Smooth muscle cell (in vitro differentiated cells): ENCODE data around the gene ESX1. TPM values are rescaled to one million over a fixed set of nuclear protein-coding genes. Genes with fewer than 3 reads are reported as not detected.

ENCODE experiments used
- DNase-seq: peaks from one replicate; lab custom pipeline; 2025; ENCODE audit not compliant: unreplicated experiment; lab: John Stamatoyannopoulos, UW
- H2AFZ ChIP-seq: fragments of 200-600 bp; sonication (generic); 2 replicates; pipeline ENCODE4 v1.6.0; 2016; ENCODE audit warnings: antibody characterized with exemption, low read depth, mild to moderate bottlenecking
- H3F3A ChIP-seq: fragments of 200-600 bp; sonication (generic); 2 replicates; pipeline ENCODE4 v1.6.0; 2017; ENCODE audit warnings: antibody characterized with exemption, low read depth
- H3K27ac ChIP-seq: fragments of 200-600 bp; sonication (generic); 2 replicates; pipeline ENCODE4 v1.5.1; 2016; ENCODE audit warnings: low read depth, mild to moderate bottlenecking
- H3K27me3 ChIP-seq: fragments of 200-600 bp; sonication (generic); 2 replicates; pipeline ENCODE4 v1.6.1; 2016; ENCODE audit warnings: low read depth, mild to moderate bottlenecking
- H3K36me3 ChIP-seq: fragments of 200-600 bp; sonication (generic); 2 replicates; pipeline ENCODE4 v1.5.1; 2016; ENCODE audit warnings: low read depth
- H3K4me1 ChIP-seq: fragments of 200-600 bp; sonication (generic); 2 replicates; pipeline ENCODE4 v1.5.1; 2016; ENCODE audit warnings: low read depth
- H3K4me2 ChIP-seq: fragments of 200-600 bp; sonication (generic); 2 replicates; pipeline ENCODE4 v1.6.0; 2016; ENCODE audit warnings: mild to moderate bottlenecking
- H3K4me3 ChIP-seq: fragments of 200-600 bp; sonication (generic); 2 replicates; pipeline ENCODE4 v1.5.1; 2016; ENCODE audit warnings: mild to moderate bottlenecking
- H3K79me2 ChIP-seq: fragments of 200-600 bp; sonication (generic); 2 replicates; pipeline ENCODE4 v1.6.0; 2016; ENCODE audit warnings: low read depth, mild to moderate bottlenecking
- H3K9ac ChIP-seq: fragments of 200-600 bp; sonication (generic); 2 replicates; pipeline ENCODE4 v1.6.0; 2016; ENCODE audit warnings: low read depth
- H3K9me3 ChIP-seq: fragments of 200-600 bp; sonication (generic); replicated peaks from 2 replicates; pipeline ENCODE4 v1.5.1; 2016; ENCODE audit warnings: low read depth
- H4K20me1 ChIP-seq: fragments of 200-600 bp; sonication (generic); 2 replicates; pipeline ENCODE4 v1.6.0; 2016; ENCODE audit warnings: low read depth
- WGBS: methylation state at CpG from one replicate; pipeline ENCODE4 v1.1.7; 2016; ENCODE audit warnings: low lambda C conversion rate; 5-methylcytosine and 5-hydroxymethylcytosine counted together
- polyA plus RNA-seq: library from polyadenylated mRNA; unstranded; fragments of >200 nt; fragmentation: Nextera tagmentation; extraction: Ambion mirVana; gene quantifications from 2 replicates; pipeline ENCODE4 v1.2.1, GENCODE V29; 2016
- total RNA-seq: library from RNA; depleted of rRNA; stranded (reverse); fragments of >200 nt; gene quantifications from 2 replicates; pipeline ENCODE4 v1.2.3, GENCODE V29; 2014
- TF ChIP-seq, protein P1 (sequence below): fragments of 200-600 bp; sonication (generic); IDR thresholded peaks from 2 replicates; pipeline ENCODE4 v1.5.1; 2017; ENCODE audit warnings: borderline replicate concordance, mild to moderate bottlenecking, antibody characterized with exemption; ENCODE audit not compliant: insufficient read depth, poor library complexity, severe bottlenecking

ESX1 gene
- total RNA-seq = not detected in 2 replicates
- polyA plus RNA-seq = 0.17 TPM in 1 of 2 replicates, not detected in the other

DNA sequence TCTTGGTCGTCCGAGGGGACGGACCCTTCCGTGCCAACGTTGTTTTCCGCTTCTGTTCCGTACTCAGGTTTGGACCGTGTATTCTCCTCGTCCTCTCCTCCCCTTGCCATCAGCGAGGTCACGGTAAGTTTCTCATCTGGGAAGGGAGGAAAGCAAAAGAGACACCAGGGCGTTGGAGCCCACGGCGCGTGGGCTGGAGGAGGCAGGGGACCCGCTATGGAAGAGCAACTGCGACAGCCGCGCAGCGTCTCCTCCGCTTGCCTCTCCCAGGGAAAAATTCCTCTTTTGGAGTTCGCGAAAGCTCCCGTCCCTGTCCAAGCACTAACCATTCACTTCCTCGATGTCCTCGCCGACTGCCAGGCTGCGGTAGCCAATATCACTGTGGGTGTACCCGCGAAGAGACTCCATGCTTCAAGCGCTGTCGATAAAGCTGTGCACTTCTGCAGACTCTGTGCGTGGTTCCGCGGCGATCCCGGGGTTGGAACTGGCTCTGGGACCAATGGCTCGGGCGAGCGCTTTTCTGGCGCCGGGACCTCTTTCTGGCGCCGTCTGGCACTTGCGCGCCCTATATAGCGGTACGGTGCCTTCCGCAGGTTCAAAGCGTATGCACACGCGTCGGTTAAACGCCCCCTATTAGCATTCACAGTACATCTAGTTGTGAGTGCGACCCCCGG, at the start of gene ESX1:
TSS of gene ESX1 (minus strand) at position 492 of the 674 bp plus-strand sequence. CDS start at position 408, 84 bp downstream.
- TF ChIP-seq, protein P1, sequence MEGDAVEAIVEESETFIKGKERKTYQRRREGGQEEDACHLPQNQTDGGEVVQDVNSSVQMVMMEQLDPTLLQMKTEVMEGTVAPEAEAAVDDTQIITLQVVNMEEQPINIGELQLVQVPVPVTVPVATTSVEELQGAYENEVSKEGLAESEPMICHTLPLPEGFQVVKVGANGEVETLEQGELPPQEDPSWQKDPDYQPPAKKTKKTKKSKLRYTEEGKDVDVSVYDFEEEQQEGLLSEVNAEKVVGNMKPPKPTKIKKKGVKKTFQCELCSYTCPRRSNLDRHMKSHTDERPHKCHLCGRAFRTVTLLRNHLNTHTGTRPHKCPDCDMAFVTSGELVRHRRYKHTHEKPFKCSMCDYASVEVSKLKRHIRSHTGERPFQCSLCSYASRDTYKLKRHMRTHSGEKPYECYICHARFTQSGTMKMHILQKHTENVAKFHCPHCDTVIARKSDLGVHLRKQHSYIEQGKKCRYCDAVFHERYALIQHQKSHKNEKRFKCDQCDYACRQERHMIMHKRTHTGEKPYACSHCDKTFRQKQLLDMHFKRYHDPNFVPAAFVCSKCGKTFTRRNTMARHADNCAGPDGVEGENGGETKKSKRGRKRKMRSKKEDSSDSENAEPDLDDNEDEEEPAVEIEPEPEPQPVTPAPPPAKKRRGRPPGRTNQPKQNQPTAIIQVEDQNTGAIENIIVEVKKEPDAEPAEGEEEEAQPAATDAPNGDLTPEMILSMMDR = no peak
- Histone ChIP-seq H3K4me2 (peak within 1 kb of the TSS; percentile 74), H3K9ac (no peak within 1 kb of the TSS), H3K36me3 (no peaks in the 10 kb centered on the region), H3K4me3 (peak within 1 kb of the TSS; percentile 27), H2AFZ (no peak within 1 kb of the TSS), H3K79me2 (no peaks in the 10 kb centered on the region), H4K20me1 (no peaks in the 10 kb centered on the region), H3F3A (no peaks in the 10 kb centered on the region), H3K4me1 (no peaks in the 10 kb centered on the region), H3K27ac (no peak within 1 kb of the TSS), H3K9me3 (no peaks in the 10 kb centered on the region), H3K27me3 (peaks cover 81% of the 10 kb centered on the region)
- WGBS = 47% methylated on average over 56 of the region's 56 CpGs
- no peak for DNase-seq

DNA sequence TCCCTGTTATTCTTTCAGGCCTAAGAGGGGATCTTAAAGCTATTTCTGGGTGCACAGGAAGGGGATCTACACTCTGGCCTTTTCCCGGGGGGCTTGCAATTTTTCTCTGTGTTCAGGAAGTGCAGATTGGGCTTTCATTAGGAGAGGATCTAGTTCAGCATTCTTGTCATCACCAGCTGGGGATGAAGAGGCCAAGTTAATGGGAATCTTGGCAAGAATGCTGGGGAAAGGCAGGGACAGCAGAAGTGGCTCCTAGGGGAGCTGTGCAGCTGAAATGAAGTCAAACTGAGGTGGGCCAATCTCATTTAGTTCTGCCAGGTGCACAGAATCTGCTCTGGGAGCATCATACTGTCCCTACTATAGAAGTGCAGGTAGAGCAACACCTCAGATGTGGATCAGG, 40.9 kb upstream of the ESX1 start:
- TF ChIP-seq, protein P1 = no peak
- no peaks in the 10 kb centered on the region for H4K20me1 ChIP-seq
- DNase-seq = no peak
- H3K4me3 ChIP-seq = no peak overlapping the region
- H3K9ac ChIP-seq = no peak overlapping the region
- no peak overlapping the region for H3K4me2 ChIP-seq
- H3K27me3 ChIP-seq = no peaks in the 10 kb centered on the region
- no peak overlapping the region for H2AFZ ChIP-seq
- H3K9me3 ChIP-seq = no peaks in the 10 kb centered on the region
- no peaks in the 10 kb centered on the region for H3K79me2 ChIP-seq
- H3K27ac ChIP-seq = no peak overlapping the region
- WGBS = 85% methylated on average over 1 of the region's 1 CpG
- no peaks in the 10 kb centered on the region for H3F3A ChIP-seq
- H3K4me1 ChIP-seq = no peaks in the 10 kb centered on the region
- H3K36me3 ChIP-seq = no peaks in the 10 kb centered on the region

DNA sequence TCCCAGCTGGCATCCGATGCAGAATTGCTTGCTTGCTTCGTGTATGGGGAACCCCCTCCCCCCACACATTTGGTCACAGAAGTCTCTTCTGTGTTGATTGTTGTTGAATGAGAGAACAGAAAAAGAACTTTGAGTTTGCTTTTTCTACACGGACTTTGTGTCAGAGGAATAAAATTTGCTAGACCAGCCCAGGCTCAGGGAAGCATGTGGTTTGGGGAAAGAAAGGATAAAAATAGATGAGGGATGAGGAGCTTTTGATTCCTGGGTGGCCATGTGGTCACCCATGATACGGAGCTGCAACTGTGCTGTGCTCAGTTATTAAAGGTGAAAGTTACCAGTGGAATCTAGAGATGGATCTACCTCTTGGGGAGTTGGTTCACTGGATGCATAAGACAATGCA, 34.2 kb upstream of the ESX1 start:
- Histone ChIP-seq H3K27me3 (no peaks in the 10 kb centered on the region), H3K9me3 (no peaks in the 10 kb centered on the region), H3F3A (no peaks in the 10 kb centered on the region), H3K4me1 (peaks cover 4% of the 10 kb centered on the region), H3K9ac (no peak overlapping the region), H2AFZ (no peak overlapping the region), H4K20me1 (no peaks in the 10 kb centered on the region), H3K4me3 (no peak overlapping the region), H3K4me2 (no peak overlapping the region), H3K79me2 (no peaks in the 10 kb centered on the region), H3K27ac (no peak overlapping the region), H3K36me3 (no peaks in the 10 kb centered on the region)
- no peak for DNase-seq
- 46% methylated on average over 4 of the region's 4 CpGs for WGBS
- TF ChIP-seq, protein P1 = no peak

DNA sequence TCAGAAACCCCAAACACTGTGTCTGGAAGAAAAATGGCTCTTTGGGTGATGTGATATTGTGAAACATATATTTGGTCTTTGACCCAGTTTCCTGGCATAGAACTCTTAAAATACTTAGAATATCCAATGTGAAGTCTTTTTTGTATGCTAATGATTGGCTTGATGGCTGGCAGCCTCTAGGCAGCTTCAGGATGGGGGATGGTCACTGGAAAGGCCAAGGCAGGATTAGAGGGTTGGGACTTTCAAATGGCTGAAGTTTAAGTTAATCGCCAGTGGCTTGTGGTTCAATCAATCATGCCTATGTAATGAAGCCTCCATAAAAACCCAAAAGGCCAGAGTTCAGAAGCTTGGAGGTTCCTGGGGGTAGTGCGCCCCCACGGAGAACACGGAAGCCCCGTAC, 33.5 kb upstream of the ESX1 start:
- H3F3A ChIP-seq = no peaks in the 10 kb centered on the region
- TF ChIP-seq, protein P1 = no peak
- 59% methylated on average over 5 of the region's 5 CpGs for WGBS
- no peaks in the 10 kb centered on the region for H3K27me3 ChIP-seq
- no peaks in the 10 kb centered on the region for H3K9me3 ChIP-seq
- no peaks in the 10 kb centered on the region for H4K20me1 ChIP-seq
- no peak overlapping the region for H3K4me3 ChIP-seq
- H3K9ac ChIP-seq = no peak overlapping the region
- H3K27ac ChIP-seq = no peak overlapping the region
- H3K36me3 ChIP-seq = no peaks in the 10 kb centered on the region
- peaks cover 4% of the 10 kb centered on the region for H3K4me1 ChIP-seq
- H3K79me2 ChIP-seq = no peaks in the 10 kb centered on the region
- DNase-seq = no peak
- H2AFZ ChIP-seq = no peak overlapping the region
- no peak overlapping the region for H3K4me2 ChIP-seq
